Stimulated activated CD8-positive, alpha-beta memory T cell treated with anti-CD3 and anti-CD28 coated beads, Interleukin-4, amount 100 ng/mL, for 24 hours (primary cell): ENCODE data around the gene EEFSEC.
A peak's percentile ranks its signal among the peaks of the same experiment; 100 is the strongest.

Experiments
- DNase-seq: peaks from one replicate; pipeline ENCODE4 v3.0.0-alpha.2; 2020; ENCODE audit warnings: low read depth

The EEFSEC gene

GRCh38 chr3:128369121-128369703 is 215.9 kb downstream of the EEFSEC start:
- DNase-seq = no peak

- DNase-seq = no peak
These were observed 216.8 kb downstream of the EEFSEC start for GRCh38 chr3:128369881-128370642.

GRCh38 chr3:128372281-128372680 is 219.0 kb downstream of the EEFSEC start:
- DNase-seq = no peak

GRCh38 chr3:128372707-128373533 is 219.6 kb downstream of the EEFSEC start:
- DNase-seq = no peak

- DNase-seq = no peak
These were observed 221.6 kb downstream of the EEFSEC start for GRCh38 chr3:128374746-128375445.

- no peak for DNase-seq
These were observed 223.2 kb downstream of the EEFSEC start for GRCh38 chr3:128376516-128376915.

GRCh38 chr3:128378631-128379347 is 225.5 kb downstream of the EEFSEC start:
- DNase-seq = no peak

- DNase-seq = no peak
These were observed 226.3 kb downstream of the EEFSEC start for GRCh38 chr3:128379367-128380160.

GRCh38 chr3:128380295-128380694 is 227.0 kb downstream of the EEFSEC start:
- DNase-seq = no peak

- DNase-seq = no peak
These were observed 227.4 kb downstream of the EEFSEC start for GRCh38 chr3:128380719-128381118.

- DNase-seq = no peak
These were observed 228.3 kb downstream of the EEFSEC start for GRCh38 chr3:128381609-128382008.

GRCh38 chr3:128382221-128382807 is 229.0 kb downstream of the EEFSEC start:
- no peak for DNase-seq

- peak; percentile 64 for DNase-seq
These were observed 230.3 kb downstream of the EEFSEC start for GRCh38 chr3:128383316-128384235.

GRCh38 chr3:128385080-128385832 is 232.0 kb downstream of the EEFSEC start:
- DNase-seq = no peak

- no peak for DNase-seq
These were observed 235.7 kb downstream of the EEFSEC start for GRCh38 chr3:128388932-128389331.

GRCh38 chr3:128390867-128391266 is 237.6 kb downstream of the EEFSEC start:
- no peak for DNase-seq

GRCh38 chr3:128392021-128392420 is 238.7 kb downstream of the EEFSEC start:
- DNase-seq = no peak

GRCh38 chr3:128392818-128393544 is 239.7 kb downstream of the EEFSEC start:
- DNase-seq = no peak
